Measurements from ENCODE around the gene FLT3LG.
"Not testable (repeated sequence)": the region's sequence is repeated elsewhere in the genome, so short reads cannot be mapped to it uniquely, and the experiment has no call there.

FLT3LG gene

DNA sequence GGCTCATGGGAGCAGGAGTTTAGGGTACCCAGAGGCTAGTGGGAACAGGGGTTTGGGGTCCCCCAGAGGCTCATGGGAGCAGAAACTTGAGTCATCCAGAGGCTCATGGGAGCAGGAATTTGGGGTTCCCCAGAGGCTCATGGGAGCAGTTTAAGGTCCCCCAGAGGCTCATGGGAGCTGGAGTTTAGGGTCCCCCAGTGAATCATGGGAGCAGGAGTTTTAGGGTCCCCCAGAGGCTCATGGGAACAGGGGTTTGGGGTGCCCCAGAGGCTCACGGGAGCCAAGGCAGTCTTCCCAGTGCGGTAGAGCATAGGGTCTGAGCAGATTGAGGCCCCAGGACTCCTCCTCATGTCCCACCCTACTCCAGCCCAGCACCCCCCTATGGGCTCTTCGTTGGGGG lies 8.6 kb upstream of the FLT3LG start:
- Mint-ChIP-seq H3K27ac (peak overlapping the region; percentile 81), H3K4me3 (no peak overlapping the region)
- ATAC-seq, result no peak

GRCh38 chr19:49468199-49468598 lies 5.8 kb upstream of the FLT3LG start:
- H3K4me1 Mint-ChIP-seq, result peaks cover 40% of the 10 kb centered on the region
- peak overlapping the region; percentile 72 for H3K4me3 Mint-ChIP-seq
- H3K36me3 Mint-ChIP-seq, result peaks cover 27% of the 10 kb centered on the region
- peak overlapping the region; percentile 97 for H3K27ac Mint-ChIP-seq
- ATAC-seq, result no peak
- no peaks in the 10 kb centered on the region for H3K9me3 Mint-ChIP-seq
- DNase-seq (ENCODE audit: low spot score in 2 of 2), result no peak

More for the DNA sequence above, 8.6 kb upstream of the FLT3LG start:
- no peak for DNase-seq (ENCODE audit: low spot score in 2 of 2)
- Mint-ChIP-seq H3K36me3 (peaks cover 32% of the 10 kb centered on the region), H3K4me1 (peaks cover 19% of the 10 kb centered on the region), H3K9me3 (no peaks in the 10 kb centered on the region)

- ATAC-seq, result peak; percentile 86
- Mint-ChIP-seq H3K4me1 (peaks cover 44% of the 10 kb centered on the region), H3K36me3 (peaks cover 27% of the 10 kb centered on the region), H3K27ac (peak overlapping the region; percentile 97), H3K4me3 (peak overlapping the region; percentile 72), H3K9me3 (no peaks in the 10 kb centered on the region)
- peak; percentile 65 to 89 for DNase-seq (ENCODE audit: low spot score in 2 of 2)
These were observed 5.1 kb upstream of the FLT3LG start for GRCh38 chr19:49468746-49469447.

GRCh38 chr19:49469828-49470614 lies 4.0 kb upstream of the FLT3LG start:
- Mint-ChIP-seq H3K36me3 (peaks cover 33% of the 10 kb centered on the region), H3K27ac (peak overlapping the region; percentile 91), H3K4me3 (peak overlapping the region; percentile 72), H3K4me1 (peaks cover 53% of the 10 kb centered on the region), H3K9me3 (no peaks in the 10 kb centered on the region)
- DNase-seq (ENCODE audit: low spot score in 2 of 2) (peak; percentile 84 to 95), ATAC-seq (peak; percentile 81)

GRCh38 chr19:49470615-49470978 lies 3.4 kb upstream of the FLT3LG start:
- DNase-seq (ENCODE audit: low spot score in 2 of 2), result no peak
- H3K4me1 Mint-ChIP-seq, result peaks cover 58% of the 10 kb centered on the region
- ATAC-seq, result no peak
- H3K36me3 Mint-ChIP-seq, result peaks cover 38% of the 10 kb centered on the region
- H3K9me3 Mint-ChIP-seq, result no peaks in the 10 kb centered on the region
- H3K27ac Mint-ChIP-seq, result peak overlapping the region; percentile 91
- peak overlapping the region; percentile 72 for H3K4me3 Mint-ChIP-seq

- ATAC-seq (no peak), DNase-seq (ENCODE audit: low spot score in 2 of 2) (no peak)
- Mint-ChIP-seq H3K4me3 (peak overlapping the region; percentile 88), H3K27ac (peak overlapping the region; percentile 96), H3K9me3 (no peaks in the 10 kb centered on the region), H3K4me1 (peaks cover 69% of the 10 kb centered on the region), H3K36me3 (peaks cover 61% of the 10 kb centered on the region)
These were observed 1.1 kb upstream of the FLT3LG start for GRCh38 chr19:49472936-49473335.

GRCh38 chr19:49473501-49473867 lies 531 bp upstream of the FLT3LG start:
- not testable (repeated sequence) for ATAC-seq; DNase-seq (ENCODE audit: low spot score in 2 of 2); H3K9me3 Mint-ChIP-seq
- H3K27ac Mint-ChIP-seq, result peak overlapping the region; percentile 96
- peaks cover 63% of the 10 kb centered on the region for H3K36me3 Mint-ChIP-seq
- peaks cover 66% of the 10 kb centered on the region for H3K4me1 Mint-ChIP-seq
- peak overlapping the region; percentile 88 for H3K4me3 Mint-ChIP-seq

DNA sequence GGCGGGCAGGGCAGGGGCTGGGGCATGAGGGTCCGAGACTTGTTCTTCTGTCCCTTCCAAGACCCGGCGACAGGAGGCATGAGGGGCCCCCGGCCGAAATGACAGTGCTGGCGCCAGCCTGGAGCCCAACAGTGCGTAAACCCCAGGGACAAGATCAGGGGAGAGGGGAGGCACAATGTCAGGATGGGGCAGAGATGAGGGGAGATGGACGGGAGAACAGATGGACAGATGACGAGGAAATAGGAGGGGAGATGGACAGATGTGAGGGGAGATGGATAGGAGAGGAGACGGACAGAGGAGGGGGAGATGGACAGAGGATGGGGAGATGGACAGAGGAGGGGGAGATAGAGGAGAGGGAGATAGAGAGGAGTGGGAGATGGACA lies 518 bp downstream of the FLT3LG start:
- peaks cover 64% of the 10 kb centered on the region for H3K36me3 Mint-ChIP-seq
- DNase-seq (ENCODE audit: low spot score in 2 of 2) (no peak), ATAC-seq (no peak)
- peaks cover 56% of the 10 kb centered on the region for H3K4me1 Mint-ChIP-seq
- no peaks in the 10 kb centered on the region for H3K9me3 Mint-ChIP-seq
- H3K27ac Mint-ChIP-seq, result peak overlapping the region; percentile 96
- H3K4me3 Mint-ChIP-seq, result peak overlapping the region; percentile 88

GRCh38 chr19:49475191-49475917 lies 1.3 kb downstream of the FLT3LG start:
- DNase-seq (ENCODE audit: low spot score in 2 of 2), result no peak
- Mint-ChIP-seq H3K4me3 (peak overlapping the region; percentile 88), H3K9me3 (no peaks in the 10 kb centered on the region), H3K4me1 (peaks cover 50% of the 10 kb centered on the region), H3K36me3 (peaks cover 66% of the 10 kb centered on the region), H3K27ac (peak overlapping the region; percentile 96)
- no peak for ATAC-seq

- Mint-ChIP-seq H3K27ac (peak overlapping the region; percentile 96), H3K36me3 (peaks cover 73% of the 10 kb centered on the region), H3K4me3 (peak overlapping the region; percentile 88), H3K4me1 (peaks cover 41% of the 10 kb centered on the region), H3K9me3 (no peaks in the 10 kb centered on the region)
- peak in 1 of 2 donors; percentile 84 for DNase-seq (ENCODE audit: low spot score in 2 of 2)
- peak; percentile 75 for ATAC-seq
These were observed 2.2 kb downstream of the FLT3LG start for GRCh38 chr19:49475995-49476880.

GRCh38 chr19:49479975-49480628 lies 6.1 kb downstream of the FLT3LG start:
- H3K4me1 Mint-ChIP-seq, result peaks cover 16% of the 10 kb centered on the region
- ATAC-seq, result no peak
- peak overlapping the region; percentile 82 for H3K27ac Mint-ChIP-seq
- DNase-seq (ENCODE audit: low spot score in 2 of 2), result no peak
- no peaks in the 10 kb centered on the region for H3K9me3 Mint-ChIP-seq
- H3K4me3 Mint-ChIP-seq, result no peak overlapping the region
- H3K36me3 Mint-ChIP-seq, result peaks cover 99% of the 10 kb centered on the region

DNA sequence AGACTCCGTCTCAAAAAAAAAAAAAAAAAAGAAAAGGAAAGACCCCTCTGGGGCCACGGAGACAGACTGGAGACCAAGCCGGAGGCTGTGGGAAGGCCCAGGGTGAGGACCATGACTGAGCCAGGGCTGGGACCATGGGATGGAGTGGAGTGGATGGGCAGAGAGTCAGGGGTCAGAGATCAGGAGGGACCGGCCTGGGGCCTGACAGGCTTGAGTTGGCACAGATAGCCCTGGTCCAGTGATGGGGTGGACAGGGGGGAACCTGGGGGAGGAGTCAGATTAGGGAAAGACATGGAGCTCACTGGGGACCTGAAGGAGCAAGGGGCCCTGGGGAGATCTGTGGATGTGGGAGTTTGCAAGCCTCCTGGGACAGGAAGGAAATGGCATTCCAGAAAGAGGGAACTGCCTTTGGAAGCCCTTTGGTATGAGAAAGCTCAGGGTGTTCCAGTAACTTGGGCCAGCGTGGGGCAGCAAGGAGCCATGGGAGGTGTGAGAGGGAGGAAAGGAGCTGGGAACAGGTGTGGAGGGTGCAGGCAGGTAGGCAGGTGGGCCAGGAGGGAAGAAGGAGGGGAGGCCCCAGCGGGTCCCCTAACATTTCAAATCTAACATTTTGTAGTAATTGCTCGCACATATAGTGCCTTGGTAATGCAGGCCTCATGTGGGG lies 7.1 kb downstream of the FLT3LG start:
- peak overlapping the region; percentile 82 for H3K27ac Mint-ChIP-seq
- no peak for DNase-seq (ENCODE audit: low spot score in 2 of 2)
- H3K4me3 Mint-ChIP-seq, result no peak overlapping the region
- H3K4me1 Mint-ChIP-seq, result peaks cover 7% of the 10 kb centered on the region
- no peak for ATAC-seq
- H3K36me3 Mint-ChIP-seq, result peaks cover 100% of the 10 kb centered on the region
- no peaks in the 10 kb centered on the region for H3K9me3 Mint-ChIP-seq

DNA sequence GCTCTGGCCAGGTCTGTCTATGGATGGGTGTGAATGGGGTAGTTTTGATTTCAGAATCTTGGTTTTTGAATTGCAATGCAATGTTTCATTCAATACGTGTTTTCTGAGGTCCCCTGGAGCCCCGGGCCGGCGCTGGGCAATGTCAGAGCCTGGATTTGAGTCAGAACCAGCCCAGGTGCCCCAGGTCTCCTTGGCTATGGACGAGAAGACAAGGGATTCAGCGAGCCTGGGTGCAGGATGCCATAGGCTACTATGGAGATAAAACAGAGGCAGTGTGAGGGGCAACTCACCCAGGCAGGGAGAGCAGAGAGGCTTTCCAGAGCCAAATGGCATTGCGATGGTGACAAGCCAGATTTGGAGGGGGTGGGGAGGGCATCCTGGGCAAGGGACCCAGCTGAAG lies 12.2 kb downstream of the FLT3LG start:
- Mint-ChIP-seq H3K4me3 (peak overlapping the region; percentile 93), H3K9me3 (no peaks in the 10 kb centered on the region), H3K36me3 (peaks cover 99% of the 10 kb centered on the region), H3K27ac (peak overlapping the region; percentile 100), H3K4me1 (peaks cover 48% of the 10 kb centered on the region)
- ATAC-seq (no peak), DNase-seq (ENCODE audit: low spot score in 2 of 2) (no peak)
